Activated CD4-positive, alpha-beta memory T cell treated with anti-CD3 and anti-CD28 coated beads, Interleukin-2, amount 10 ng/mL, durations not matched to agents 7 days and 5 days (primary cell): ENCODE measurements around the gene DLK1. TPM values are rescaled to one million over a fixed set of nuclear protein-coding genes. Genes with fewer than 3 reads are reported as not detected.

Experiments
- CTCF ChIA-PET: fragments of 350-600 bp; sonication (Branson Sonifier 250); formaldehyde crosslinking; loops from one replicate; lab custom pipeline; 2021; ENCODE audit warnings: antibody characterized with exemption, inconsistent platforms; lab: Charles Lee
- POLR2A ChIA-PET: fragments of 350-600 bp; sonication (Branson Sonifier 250); formaldehyde crosslinking; loops from one replicate; lab custom pipeline; 2021; ENCODE audit warnings: antibody characterized with exemption; lab: Charles Lee
- DNase-seq: peaks from one replicate; pipeline ENCODE4 v3.0.0-alpha.2; 2020
- H3K27ac Mint-ChIP-seq: one replicate; pipeline ENCODE4 v1.8.0; 2021; ENCODE audit warnings: mild to moderate bottlenecking, mixed read lengths
- H3K27me3 Mint-ChIP-seq: one replicate; pipeline ENCODE4 v1.8.0; 2021; ENCODE audit warnings: mixed read lengths
- H3K36me3 Mint-ChIP-seq: one replicate; pipeline ENCODE4 v1.8.0; 2021; ENCODE audit warnings: low read depth, mixed read lengths
- H3K4me1 Mint-ChIP-seq: one replicate; pipeline ENCODE4 v1.8.0; 2021; ENCODE audit warnings: mixed read lengths
- H3K4me3 Mint-ChIP-seq: one replicate; pipeline ENCODE4 v1.8.0; 2021; ENCODE audit warnings: mild to moderate bottlenecking, mixed read lengths
- H3K9me3 Mint-ChIP-seq: one replicate; pipeline ENCODE4 v1.8.0; 2021; ENCODE audit warnings: mixed read lengths
- total RNA-seq, 2 experiments: library from RNA; stranded (reverse); gene quantifications; one replicate each; pipeline ENCODE4 v1.2.3, GENCODE V29; 2021

The DLK1 gene
- total RNA-seq, 2 experiments from 2014 or later, result not detected

DNA sequence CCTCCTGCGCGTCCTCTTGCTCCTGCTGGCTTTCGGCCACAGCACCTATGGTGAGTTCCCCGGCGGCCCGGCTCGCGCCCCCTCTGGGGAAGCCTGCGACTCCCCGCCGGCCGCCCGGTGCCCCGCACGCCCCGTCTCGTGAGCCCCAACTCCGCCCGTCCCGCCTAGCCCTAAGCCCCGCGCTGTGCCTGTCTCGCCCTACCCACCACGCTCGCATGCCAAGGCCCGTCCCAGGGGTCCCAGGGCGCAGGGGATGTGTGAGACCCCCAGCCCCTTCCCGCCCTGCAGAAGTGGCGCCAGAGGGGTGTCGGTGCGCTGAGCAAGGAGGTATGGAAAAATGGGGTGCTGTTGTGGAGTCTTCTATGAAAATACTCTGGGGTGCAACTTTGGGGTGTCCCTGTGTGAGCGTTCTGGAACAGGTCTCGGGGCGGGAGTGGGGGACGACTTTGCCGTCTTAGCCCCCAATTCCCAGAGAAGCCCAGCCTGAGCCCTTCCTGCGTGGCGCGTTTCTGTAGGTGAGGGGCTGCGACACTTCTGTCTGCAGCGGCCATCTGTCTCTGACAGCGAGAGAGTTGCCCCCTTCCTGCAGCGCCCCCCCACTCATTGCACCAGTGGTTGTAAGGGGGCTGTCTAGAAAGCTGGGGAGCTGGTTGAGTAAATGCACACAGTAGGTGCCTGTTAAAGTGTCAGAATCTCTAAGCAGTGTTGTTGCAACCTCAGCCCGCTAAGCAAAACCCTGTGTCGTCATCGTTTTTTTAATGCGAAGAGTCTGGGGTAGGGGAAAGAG is 587 bp downstream of the DLK1 start:
- H3K36me3 Mint-ChIP-seq, result no peaks in the 10 kb centered on the region
- POLR2A ChIA-PET, result no interaction called here
- no peak overlapping the region for H3K27ac Mint-ChIP-seq
- CTCF ChIA-PET, result no interaction called here
- no peak for DNase-seq
- H3K4me3 Mint-ChIP-seq, result no peak overlapping the region
- H3K27me3 Mint-ChIP-seq, result peaks cover 35% of the 10 kb centered on the region
- no peaks in the 10 kb centered on the region for H3K9me3 Mint-ChIP-seq
- no peaks in the 10 kb centered on the region for H3K4me1 Mint-ChIP-seq

DNA sequence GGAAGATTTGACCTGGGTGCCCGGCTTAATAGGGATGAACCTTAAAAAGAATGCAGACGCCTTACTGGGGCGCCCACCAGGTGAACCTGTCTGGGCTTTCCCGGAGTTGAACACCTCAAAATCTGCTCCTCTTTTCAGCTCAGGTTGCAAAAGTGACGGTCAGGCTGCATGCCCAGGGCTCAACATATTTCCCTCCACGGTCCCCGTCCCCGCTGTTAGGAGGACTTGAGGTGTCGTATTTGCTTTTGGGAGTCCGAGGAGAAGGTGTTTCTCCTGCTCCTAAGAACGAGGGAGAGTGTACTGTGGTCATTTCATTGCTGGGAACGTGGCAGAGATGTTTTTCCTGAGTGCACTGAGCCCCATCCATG is 1.2 kb downstream of the DLK1 start:
- H3K9me3 Mint-ChIP-seq, result no peaks in the 10 kb centered on the region
- POLR2A ChIA-PET, result no interaction called here
- H3K27ac Mint-ChIP-seq, result no peak overlapping the region
- H3K27me3 Mint-ChIP-seq, result peaks cover 35% of the 10 kb centered on the region
- no peak for DNase-seq
- H3K4me1 Mint-ChIP-seq, result no peaks in the 10 kb centered on the region
- no peaks in the 10 kb centered on the region for H3K36me3 Mint-ChIP-seq
- no peak overlapping the region for H3K4me3 Mint-ChIP-seq
- CTCF ChIA-PET, result no interaction called here

DNA sequence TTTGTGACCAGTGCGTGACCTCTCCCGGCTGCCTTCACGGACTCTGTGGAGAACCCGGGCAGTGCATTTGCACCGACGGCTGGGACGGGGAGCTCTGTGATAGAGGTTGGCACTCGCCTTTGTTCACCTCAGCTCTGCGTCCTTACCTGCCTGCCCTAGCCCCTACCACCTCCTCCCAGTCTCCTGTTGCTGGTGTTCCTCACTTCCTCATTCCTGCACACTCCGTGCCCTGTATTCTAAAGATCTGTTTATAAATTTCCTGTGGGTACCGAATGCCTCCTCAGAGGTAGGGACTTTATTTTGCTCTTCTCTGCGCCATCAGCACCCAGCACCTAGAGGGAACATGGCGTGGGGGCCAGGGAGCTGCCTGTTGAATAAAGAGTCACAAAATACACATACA is 2.3 kb downstream of the DLK1 start:
- H3K36me3 Mint-ChIP-seq, result no peaks in the 10 kb centered on the region
- H3K27me3 Mint-ChIP-seq, result peaks cover 35% of the 10 kb centered on the region
- H3K4me1 Mint-ChIP-seq, result no peaks in the 10 kb centered on the region
- POLR2A ChIA-PET, result no interaction called here
- CTCF ChIA-PET, result interaction anchor here (0.5 kb wide), 1 partner anchor 829 kb away, joined by 4 read pairs; no protein-coding TSS in a partner anchor
- no peaks in the 10 kb centered on the region for H3K9me3 Mint-ChIP-seq
- H3K4me3 Mint-ChIP-seq, result no peak overlapping the region
- no peak for DNase-seq
- H3K27ac Mint-ChIP-seq, result no peak overlapping the region

DNA sequence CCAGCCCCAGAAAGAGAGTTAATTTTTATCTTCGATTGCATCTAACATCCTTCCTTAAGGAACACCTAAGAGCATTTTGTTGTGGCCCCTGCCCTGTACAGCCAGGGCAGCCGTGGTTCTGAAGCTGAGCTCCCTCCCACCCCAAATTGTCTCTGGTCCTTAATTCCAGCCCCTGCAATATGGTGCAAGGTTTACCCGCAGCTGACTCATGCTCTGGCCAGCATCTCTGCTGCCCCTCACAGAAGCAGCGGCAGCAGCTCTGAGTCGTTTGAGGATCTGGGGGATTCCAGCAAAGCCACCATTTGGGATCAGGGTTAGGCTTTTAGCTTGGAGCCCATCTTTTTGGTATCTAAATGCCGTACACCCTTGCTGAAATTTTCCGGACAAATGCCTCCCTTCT is 3.3 kb downstream of the DLK1 start:
- Mint-ChIP-seq H3K36me3 (no peaks in the 10 kb centered on the region), H3K4me3 (no peak overlapping the region), H3K9me3 (no peaks in the 10 kb centered on the region), H3K4me1 (no peaks in the 10 kb centered on the region), H3K27ac (no peak overlapping the region), H3K27me3 (peaks cover 35% of the 10 kb centered on the region)
- CTCF ChIA-PET, result no interaction called here
- no peak for DNase-seq
- POLR2A ChIA-PET, result no interaction called here

DNA sequence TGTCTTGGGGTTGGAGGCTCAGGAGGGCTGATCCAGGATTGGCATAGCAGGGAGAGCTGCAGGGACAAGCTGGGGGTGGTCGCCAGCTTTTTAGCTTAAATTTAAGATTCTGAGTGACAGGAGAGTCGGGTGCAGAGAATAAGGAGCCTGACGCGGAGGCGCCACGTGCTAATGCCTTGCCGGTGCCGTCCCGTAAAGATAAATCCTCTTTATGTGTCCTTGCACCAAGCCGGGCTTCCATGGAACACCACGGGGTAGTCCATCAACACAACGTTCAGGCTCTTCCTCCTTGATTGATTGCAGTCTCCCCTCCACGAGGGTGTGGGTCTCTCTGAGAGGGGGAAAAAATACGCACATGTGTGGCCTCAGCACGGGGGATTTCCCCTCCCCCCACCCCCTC is 3.9 kb downstream of the DLK1 start:
- H3K4me1 Mint-ChIP-seq, result no peaks in the 10 kb centered on the region
- H3K4me3 Mint-ChIP-seq, result no peak overlapping the region
- ChIA-PET CTCF (no interaction called here), POLR2A (no interaction called here)
- no peaks in the 10 kb centered on the region for H3K36me3 Mint-ChIP-seq
- peaks cover 34% of the 10 kb centered on the region for H3K27me3 Mint-ChIP-seq
- no peak overlapping the region for H3K27ac Mint-ChIP-seq
- DNase-seq, result no peak
- no peaks in the 10 kb centered on the region for H3K9me3 Mint-ChIP-seq

DNA sequence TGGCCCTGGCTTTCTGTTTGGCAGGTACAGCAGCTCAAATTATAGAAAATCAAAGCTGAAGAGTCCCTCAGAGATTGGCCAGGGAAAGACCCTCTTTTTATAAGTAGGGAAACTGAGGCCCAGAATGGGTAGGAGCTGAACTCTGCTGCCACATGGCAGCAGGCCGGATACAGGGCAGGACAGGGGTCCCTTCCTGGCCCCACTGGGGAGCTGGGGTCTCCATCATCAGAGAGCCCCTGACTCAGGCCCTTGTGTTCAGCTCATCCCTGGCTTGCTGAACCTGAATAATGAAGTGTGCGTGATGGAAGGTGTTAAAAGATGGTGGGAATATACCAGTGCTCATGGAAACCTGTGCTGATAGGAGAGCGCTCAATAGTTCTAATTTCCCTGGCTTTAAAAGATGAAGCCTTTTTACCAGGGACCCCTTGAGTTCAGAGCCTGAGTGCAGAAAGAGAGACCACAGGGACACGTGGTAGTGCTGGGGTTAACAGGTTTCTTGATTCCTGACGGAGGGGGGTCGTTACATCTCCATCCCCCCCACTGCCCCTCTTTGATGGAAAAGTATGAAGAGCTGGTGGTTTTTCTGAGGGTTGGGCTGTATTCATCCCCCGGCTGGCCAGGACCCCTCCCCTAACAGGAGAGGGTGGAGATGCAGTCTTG is 4.4 kb downstream of the DLK1 start:
- H3K27ac Mint-ChIP-seq, result no peak overlapping the region
- CTCF ChIA-PET, result no interaction called here
- DNase-seq, result no peak
- POLR2A ChIA-PET, result no interaction called here
- H3K9me3 Mint-ChIP-seq, result no peaks in the 10 kb centered on the region
- no peaks in the 10 kb centered on the region for H3K4me1 Mint-ChIP-seq
- peaks cover 28% of the 10 kb centered on the region for H3K27me3 Mint-ChIP-seq
- no peaks in the 10 kb centered on the region for H3K36me3 Mint-ChIP-seq
- H3K4me3 Mint-ChIP-seq, result no peak overlapping the region

DNA sequence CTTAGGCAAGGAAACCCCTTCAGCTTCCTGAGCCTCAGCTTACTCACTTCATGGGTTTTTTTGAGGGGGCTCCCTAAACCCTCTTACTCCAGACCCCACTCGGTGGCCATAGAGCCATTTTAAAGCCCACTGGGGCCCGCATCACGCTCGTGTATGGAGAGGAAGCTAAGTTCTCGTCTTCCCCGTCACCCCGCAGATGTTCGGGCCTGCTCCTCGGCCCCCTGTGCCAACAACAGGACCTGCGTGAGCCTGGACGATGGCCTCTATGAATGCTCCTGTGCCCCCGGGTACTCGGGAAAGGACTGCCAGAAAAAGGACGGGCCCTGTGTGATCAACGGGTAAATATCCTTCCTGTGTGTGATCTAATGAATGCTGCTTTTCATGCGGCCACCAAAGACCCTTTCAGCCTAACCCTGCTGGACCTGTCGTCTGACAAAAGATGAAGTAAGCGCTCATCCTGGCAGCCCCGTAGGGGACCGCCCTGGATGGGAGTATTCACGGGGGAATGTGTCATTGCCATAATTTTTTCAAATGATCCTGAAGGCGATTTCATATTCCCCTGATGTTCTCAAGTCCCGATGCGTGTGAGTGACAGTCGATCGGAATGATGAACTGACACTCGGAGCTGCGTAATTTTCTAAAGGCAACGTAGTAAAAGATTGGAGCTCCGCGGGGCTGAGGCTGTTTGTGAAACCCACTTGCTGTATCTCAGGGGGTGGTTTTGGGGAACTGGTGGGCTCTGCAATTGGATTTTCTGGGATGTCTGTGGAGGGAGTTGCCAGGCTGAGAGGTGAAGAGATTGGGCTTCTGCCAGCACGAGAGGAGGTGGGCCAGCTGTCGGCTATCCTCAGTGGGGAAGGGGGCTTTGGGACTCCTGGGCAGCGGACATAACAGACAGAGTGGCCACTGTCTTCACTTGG is 5.4 kb downstream of the DLK1 start:
- ChIA-PET CTCF (no interaction called here), POLR2A (no interaction called here)
- Mint-ChIP-seq H3K27me3 (peaks cover 24% of the 10 kb centered on the region), H3K4me3 (no peak overlapping the region), H3K9me3 (no peaks in the 10 kb centered on the region), H3K27ac (no peak overlapping the region), H3K36me3 (no peaks in the 10 kb centered on the region), H3K4me1 (no peaks in the 10 kb centered on the region)
- DNase-seq, result no peak

DNA sequence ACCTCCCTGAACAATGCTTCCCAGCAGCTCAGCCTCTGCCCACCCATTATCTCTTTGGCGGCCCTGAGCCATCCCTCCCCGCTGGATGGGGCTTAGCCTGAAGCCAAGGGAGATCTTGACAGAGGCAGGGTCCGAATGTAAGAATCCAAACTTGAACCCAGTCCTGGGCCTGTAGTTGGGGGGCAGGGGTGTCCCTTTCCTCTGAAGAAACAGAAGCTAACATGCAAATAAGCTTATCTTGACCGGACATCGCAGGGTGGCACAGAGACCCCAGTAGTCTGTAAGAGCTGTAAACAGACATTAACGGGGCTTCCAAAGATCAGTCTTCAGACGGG is 6.0 kb downstream of the DLK1 start:
- no peak overlapping the region for H3K27ac Mint-ChIP-seq
- H3K4me3 Mint-ChIP-seq, result no peak overlapping the region
- ChIA-PET POLR2A (no interaction called here), CTCF (no interaction called here)
- DNase-seq, result no peak
- H3K9me3 Mint-ChIP-seq, result no peaks in the 10 kb centered on the region
- H3K36me3 Mint-ChIP-seq, result no peaks in the 10 kb centered on the region
- no peaks in the 10 kb centered on the region for H3K4me1 Mint-ChIP-seq
- peaks cover 18% of the 10 kb centered on the region for H3K27me3 Mint-ChIP-seq

DNA sequence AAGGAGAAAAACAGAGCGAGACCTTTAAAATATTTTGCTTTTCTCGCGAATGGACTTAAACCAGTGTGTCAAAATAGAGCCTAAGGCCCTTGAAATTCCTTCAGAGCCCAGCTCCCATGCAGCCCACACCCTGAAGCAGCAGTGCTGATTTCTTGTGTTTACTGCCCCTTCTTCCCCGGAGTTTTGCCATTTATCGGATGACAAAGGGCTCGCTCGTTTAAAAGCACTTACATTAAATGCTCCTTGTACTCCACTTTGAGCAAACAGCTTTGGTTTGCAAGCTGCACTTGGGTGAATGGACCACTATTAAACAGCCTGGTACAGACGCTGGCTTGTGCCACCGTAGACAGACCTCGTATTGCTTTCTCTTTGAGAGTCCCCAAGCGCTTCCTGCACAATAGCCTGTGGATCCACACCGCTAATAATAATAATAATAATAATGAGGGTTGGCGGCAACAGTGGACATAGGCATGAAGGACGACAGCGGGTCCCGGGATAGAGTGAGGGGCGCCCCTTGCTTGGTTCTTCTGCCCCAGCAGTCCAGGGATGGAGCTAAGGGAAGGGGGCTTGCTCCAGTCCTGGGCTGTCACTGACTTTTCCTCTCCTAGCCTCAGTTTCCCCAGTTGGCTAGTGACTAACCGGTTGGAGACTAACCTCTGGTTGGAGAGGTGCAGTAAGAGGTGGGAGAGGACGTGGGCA is 6.6 kb downstream of the DLK1 start:
- Mint-ChIP-seq H3K4me1 (no peaks in the 10 kb centered on the region), H3K27ac (no peak overlapping the region), H3K27me3 (peaks cover 12% of the 10 kb centered on the region), H3K36me3 (no peaks in the 10 kb centered on the region), H3K4me3 (no peak overlapping the region), H3K9me3 (no peaks in the 10 kb centered on the region)
- DNase-seq, result no peak
- ChIA-PET CTCF (no interaction called here), POLR2A (no interaction called here)

DNA sequence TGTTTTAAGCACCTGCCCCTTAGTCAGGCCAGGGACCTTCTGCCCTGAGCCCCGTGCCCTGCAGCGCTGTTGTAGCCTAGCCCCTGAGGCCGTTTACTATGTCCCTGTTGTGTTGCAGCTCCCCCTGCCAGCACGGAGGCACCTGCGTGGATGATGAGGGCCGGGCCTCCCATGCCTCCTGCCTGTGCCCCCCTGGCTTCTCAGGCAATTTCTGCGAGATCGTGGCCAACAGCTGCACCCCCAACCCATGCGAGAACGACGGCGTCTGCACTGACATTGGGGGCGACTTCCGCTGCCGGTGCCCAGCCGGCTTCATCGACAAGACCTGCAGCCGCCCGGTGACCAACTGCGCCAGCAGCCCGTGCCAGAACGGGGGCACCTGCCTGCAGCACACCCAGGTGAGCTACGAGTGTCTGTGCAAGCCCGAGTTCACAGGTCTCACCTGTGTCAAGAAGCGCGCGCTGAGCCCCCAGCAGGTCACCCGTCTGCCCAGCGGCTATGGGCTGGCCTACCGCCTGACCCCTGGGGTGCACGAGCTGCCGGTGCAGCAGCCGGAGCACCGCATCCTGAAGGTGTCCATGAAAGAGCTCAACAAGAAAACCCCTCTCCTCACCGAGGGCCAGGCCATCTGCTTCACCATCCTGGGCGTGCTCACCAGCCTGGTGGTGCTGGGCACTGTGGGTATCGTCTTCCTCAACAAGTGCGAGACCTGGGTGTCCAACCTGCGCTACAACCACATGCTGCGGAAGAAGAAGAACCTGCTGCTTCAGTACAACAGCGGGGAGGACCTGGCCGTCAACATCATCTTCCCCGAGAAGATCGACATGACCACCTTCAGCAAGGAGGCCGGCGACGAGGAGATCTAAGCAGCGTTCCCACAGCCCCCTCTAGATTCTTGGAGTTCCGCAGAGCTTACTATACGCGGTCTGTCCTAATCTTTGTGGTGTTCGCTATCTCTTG is 7.6 kb downstream of the DLK1 start:
- Mint-ChIP-seq H3K4me1 (no peaks in the 10 kb centered on the region), H3K36me3 (no peaks in the 10 kb centered on the region), H3K27ac (no peak overlapping the region), H3K4me3 (no peak overlapping the region), H3K27me3 (peaks cover 4% of the 10 kb centered on the region), H3K9me3 (no peaks in the 10 kb centered on the region)
- ChIA-PET CTCF (no interaction called here), POLR2A (no interaction called here)
- no peak for DNase-seq

DNA sequence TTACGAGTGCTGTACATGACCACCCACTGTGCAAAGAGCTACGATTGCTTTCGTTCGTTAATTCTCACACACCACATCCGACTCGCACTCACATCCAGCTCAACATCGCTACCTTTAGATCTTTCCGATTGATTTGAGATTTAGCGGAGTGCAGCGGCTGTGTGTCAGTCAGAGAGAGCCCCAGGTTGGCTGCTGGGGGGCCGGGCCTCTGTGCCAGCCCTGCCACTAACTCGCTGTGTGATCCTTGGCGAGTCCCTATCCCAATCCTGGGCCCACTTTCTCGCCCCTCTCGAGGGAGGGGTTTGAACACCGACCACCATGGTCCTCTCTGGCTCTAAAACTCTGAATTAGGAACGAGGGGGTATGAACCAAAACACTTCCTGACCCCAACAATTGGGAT is 8.6 kb downstream of the DLK1 start:
- H3K27ac Mint-ChIP-seq, result no peak overlapping the region
- H3K9me3 Mint-ChIP-seq, result no peaks in the 10 kb centered on the region
- H3K27me3 Mint-ChIP-seq, result no peaks in the 10 kb centered on the region
- H3K36me3 Mint-ChIP-seq, result no peaks in the 10 kb centered on the region
- no peak overlapping the region for H3K4me3 Mint-ChIP-seq
- CTCF ChIA-PET, result no interaction called here
- no peaks in the 10 kb centered on the region for H3K4me1 Mint-ChIP-seq
- no peak for DNase-seq
- POLR2A ChIA-PET, result no interaction called here
